Nucleus accumbens (tissue), 56 donors: ENCODE data around the gene C1D.

Source experiments
- DNase-seq, 56 donors: peaks; one replicate each; lab custom pipeline; 2025; lab: John Stamatoyannopoulos, UW

The C1D gene

GRCh38 chr2:68059784-68060525 lies 2.8 kb downstream of the C1D start:
- peak in 4 of 56 donors; percentile 2 to 16 (median 6) for DNase-seq

- no peak for DNase-seq
Observed at GRCh38 chr2:68057658-68058396, 5.0 kb downstream of the C1D start.

GRCh38 chr2:68052717-68053422 lies 9.9 kb downstream of the C1D start:
- no peak for DNase-seq

DNA sequence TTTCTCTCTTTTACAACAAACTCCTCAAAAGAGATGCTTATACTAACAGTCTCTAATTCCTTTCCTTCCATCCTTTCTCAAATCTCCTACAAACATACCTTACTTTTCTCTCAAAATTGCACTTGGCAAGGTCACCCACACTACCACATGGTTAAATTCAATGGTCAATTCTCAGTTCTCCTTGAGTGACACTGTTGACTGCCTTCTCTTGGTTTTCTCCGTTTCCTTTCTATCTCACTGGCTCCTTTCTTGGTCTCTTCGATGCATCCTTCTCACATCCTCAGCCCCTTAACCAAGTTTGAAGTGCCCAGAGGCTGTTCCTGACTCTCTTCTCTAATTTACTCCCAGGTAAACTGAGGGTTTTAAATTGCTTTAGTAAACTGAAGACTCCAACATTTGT lies 12.5 kb downstream of the C1D start:
- DNase-seq: no peak

GRCh38 chr2:68046642-68047240 lies 16.1 kb downstream of the C1D start:
- DNase-seq: no peak

DNA sequence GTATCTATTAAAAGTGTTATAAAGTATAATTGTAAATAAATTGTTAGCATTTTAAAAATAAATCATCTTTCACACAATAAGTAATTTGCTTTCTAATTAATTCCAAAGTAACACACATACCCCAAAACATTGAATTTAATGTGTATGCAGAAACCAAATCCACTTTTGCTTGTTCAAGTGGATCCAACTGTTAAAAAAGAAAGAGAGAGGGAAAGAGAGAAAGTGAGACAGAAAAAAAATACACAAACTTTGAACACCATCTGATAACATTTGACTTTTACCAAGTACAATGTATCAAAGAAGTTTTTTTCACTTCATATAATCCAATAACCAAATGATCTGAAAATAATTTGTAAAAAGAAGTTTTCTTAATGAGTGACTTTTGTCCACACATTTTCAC lies 16.6 kb downstream of the C1D start:
- no peak for DNase-seq

DNA sequence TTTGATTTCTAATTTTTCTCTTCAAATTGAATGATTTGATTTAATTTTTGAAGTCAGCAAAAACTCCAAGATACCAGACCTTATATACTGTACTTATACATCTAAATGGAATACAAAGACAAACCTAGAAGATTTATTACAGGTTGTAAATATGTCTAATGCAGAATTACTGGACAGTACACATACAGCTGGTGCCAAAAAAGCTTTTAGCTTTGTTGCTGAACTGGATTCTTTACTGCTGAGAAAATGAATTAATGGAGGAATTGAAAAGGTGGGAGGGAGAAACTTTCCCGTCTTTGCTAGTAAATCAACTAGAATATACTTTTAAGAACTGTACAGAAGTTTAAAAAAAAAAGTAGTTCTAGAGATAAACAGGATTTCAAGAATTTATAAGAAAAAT lies 17.5 kb downstream of the C1D start:
- no peak for DNase-seq

DNA sequence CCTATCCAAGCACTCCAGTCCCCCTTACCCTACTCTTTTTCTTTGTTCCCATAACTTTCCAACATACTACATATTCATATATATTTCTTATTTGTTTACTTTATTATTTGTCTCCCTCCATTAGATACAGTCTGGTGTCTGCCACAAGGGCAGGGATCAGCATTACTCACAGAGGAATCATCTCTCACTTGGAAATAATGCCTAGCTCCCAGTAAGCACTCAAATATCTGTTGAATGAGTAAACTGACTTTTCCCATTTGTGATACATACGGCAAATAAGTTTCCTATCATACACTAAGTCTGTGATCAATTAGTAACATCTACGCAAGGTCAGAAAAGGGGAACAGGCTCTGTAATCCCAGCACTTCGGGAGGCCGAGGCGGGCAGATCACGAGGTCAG lies 18.7 kb downstream of the C1D start:
- no peak for DNase-seq

DNA sequence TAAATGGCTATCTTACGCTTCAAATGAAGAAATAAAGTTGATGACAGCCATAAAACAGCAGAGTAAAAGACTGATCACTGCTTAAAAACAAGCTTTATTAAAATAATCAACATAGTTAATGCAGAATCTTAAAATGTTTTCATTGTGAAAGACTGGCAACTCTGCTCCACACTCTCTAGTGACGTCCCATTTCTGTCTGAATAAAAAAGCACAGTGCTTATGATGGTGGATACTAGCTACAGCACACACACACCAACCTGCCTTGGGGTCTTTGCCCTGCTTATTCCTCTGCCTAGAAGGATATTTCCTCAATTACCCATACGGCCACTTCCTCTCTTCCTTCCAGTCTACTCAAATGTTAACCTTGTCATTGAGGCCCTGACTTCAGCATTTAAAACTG lies 19.1 kb downstream of the C1D start:
- DNase-seq: no peak

GRCh38 chr2:68043032-68043431 lies 19.8 kb downstream of the C1D start:
- DNase-seq: no peak

- DNase-seq: no peak
Observed at GRCh38 chr2:68041704-68042245, 21.0 kb downstream of the C1D start.

- DNase-seq: no peak
Observed at GRCh38 chr2:68040078-68040477, 22.7 kb downstream of the C1D start.

DNA sequence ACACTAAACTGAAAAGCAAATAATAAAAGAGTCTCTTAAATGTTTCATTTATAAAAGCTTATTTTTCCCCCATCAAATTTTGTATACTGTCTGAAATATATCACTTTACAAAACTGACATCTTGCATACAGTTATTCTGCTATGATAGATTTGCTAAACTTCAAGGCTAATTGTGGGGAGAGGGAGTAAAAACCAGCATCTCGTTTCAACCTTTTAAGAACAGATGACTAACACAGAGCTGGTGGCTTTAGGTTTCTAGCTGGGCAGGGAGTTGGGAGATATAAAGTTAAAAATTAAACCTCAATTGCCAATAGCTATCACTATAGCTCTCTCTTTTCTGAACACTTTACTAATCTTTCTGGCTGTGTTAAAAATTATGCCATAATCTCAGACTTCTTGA lies 23.5 kb downstream of the C1D start:
- DNase-seq: no peak

GRCh38 chr2:68032702-68033101 lies 30.1 kb downstream of the C1D start:
- DNase-seq: no peak

DNA sequence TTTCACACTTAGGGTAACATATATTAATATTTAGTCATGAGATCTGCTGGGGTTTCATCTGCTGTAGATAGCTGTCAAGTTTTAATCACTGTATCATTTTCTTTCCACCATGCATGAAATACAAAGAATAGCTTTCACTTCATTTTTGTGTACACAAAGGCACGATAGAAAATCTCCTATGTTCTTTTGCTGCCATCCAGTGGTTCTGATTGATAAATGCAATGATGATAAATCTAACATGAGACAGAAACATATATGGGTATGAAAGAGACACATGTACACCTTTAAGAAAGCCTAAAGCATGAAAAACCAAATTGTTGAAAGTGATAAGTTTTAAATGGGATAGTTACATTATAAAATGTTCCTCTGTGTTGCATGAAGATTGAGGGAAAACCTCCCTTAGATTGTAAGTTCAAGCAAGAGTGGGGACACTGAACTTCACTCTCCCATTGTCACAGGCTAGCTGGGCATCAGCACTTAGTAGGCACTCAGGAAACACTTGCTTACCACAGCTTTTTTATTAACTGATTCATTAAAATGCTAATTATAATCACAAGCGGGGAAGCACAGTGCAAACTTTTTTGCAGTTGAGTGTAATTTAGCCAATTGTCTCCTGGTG lies 31.2 kb downstream of the C1D start:
- DNase-seq: no peak

DNA sequence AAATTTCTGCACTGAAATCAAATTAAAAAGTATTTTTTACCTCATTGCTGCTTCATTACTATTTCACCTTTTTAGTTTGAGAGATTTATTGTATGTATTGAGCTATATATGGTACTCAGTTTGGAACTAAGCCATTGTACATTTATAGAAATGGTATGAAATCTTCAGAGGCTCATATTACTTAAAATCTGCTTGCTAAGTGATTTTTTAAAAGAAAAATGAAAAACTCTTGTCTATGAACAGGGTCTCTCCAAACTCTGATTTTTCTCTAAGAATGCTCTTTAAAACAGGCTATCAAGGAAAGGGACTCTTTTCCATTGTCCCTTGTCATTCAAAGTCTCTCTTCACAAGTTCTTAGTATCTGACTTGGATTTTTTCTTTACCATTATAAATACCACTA lies 31.8 kb downstream of the C1D start:
- no peak for DNase-seq

- DNase-seq: no peak
Observed at GRCh38 chr2:68030529-68030928, 32.3 kb downstream of the C1D start.

DNA sequence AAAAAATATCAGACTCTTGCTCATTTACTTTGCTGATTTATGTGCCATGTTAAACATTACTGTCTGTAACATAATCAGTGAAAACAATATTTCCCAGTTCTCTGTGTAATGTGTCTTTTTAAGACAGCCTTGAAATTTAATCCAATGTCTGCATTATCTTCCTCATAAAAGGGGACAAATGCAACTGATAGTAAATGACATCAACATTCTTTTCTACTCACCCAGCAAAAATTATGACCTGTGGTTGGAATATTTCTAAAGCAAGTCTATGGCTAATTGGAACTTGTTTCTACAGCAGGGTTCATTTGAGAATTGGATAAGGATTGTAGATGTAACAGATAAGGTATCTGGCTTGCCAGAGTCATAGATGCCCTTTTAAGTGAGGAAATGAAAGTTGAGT lies 34.8 kb downstream of the C1D start:
- no peak for DNase-seq

- DNase-seq: no peak
Observed at GRCh38 chr2:68024450-68024849, 38.4 kb downstream of the C1D start.

DNA sequence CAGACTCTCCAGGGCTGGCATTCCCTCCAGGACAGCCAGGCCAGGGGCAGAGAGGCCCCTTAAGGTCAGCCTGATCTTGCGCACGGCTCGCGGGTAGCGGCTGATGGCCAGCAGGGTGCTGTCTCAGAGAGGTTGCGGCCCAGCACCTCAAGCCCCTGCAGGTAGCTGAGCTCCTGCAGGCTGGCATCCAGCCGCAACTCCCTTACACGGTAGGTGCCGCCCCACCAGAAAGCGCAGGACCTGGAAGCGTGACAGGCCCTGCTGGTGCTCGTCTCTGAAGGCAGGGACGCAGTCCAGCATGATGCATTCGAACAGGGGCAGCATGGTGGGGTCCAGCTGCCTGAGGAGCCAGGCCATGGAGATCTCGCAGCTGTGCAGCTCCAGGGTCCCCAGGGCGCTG lies 38.9 kb downstream of the C1D start:
- DNase-seq: no peak

DNA sequence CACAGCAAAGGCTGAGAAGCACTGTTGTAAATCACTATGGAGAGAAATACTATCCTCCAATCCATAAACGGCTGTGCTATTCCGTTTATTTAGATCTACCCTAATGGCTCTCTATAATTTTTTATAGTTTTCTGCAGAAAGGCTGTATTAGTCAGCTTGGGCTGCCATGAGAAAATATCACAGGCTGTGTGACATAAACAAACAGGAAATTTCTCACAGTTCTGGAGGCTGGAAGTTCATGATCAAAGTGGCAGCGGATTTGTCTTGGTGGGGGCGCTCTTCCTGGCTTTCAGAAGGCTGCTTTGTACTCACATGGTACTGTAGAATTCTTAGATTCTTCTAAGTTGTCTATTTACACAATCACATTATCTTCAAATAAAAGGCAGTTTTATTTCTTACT lies 44.1 kb downstream of the C1D start:
- DNase-seq: no peak
